Measurements from ENCODE around the gene BCAP31.

- TF ChIP-seq, protein P1, sequence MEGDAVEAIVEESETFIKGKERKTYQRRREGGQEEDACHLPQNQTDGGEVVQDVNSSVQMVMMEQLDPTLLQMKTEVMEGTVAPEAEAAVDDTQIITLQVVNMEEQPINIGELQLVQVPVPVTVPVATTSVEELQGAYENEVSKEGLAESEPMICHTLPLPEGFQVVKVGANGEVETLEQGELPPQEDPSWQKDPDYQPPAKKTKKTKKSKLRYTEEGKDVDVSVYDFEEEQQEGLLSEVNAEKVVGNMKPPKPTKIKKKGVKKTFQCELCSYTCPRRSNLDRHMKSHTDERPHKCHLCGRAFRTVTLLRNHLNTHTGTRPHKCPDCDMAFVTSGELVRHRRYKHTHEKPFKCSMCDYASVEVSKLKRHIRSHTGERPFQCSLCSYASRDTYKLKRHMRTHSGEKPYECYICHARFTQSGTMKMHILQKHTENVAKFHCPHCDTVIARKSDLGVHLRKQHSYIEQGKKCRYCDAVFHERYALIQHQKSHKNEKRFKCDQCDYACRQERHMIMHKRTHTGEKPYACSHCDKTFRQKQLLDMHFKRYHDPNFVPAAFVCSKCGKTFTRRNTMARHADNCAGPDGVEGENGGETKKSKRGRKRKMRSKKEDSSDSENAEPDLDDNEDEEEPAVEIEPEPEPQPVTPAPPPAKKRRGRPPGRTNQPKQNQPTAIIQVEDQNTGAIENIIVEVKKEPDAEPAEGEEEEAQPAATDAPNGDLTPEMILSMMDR (conservative IDR thresholded peaks at IDR 0.05): no peak
- no peak for TF ChIP-seq ZFX (IDR thresholded peaks at IDR 0.05)
Observed at GRCh38 chrX:153692611-153693156, 31.5 kb downstream of the BCAP31 start.
